Gastroesophageal sphincter (tissue), 3 donors: ENCODE data around the gene IKBKE.

Experiments used
- POLR2A ChIP-seq, 2 donors: fragments of 450-650 bp; IDR thresholded peaks; one replicate each; pipeline ENCODE4 v1.6.1; 2017; ENCODE audit warnings: antibody characterized with exemption in 2 of 2, mild to moderate bottlenecking in 2 of 2, moderate library complexity in 1 of 2
- POLR2AphosphoS5 ChIP-seq: sonication (generic); formaldehyde crosslinking; IDR thresholded peaks from one replicate; pipeline ENCODE4 v1.6.1; 2017; ENCODE audit warnings: antibody characterized with exemption
- TF ChIP-seq, protein P1 (sequence below), 4 experiments: fragments of 200-600 bp in 2 of 4; fragments of 450-650 bp in 2 of 4; sonication (generic) in 1 of 4; IDR thresholded peaks; one replicate each; pipeline ENCODE4 v1.5.1; 2017 to 2019; ENCODE audit warnings: antibody characterized with exemption in 4 of 4, mild to moderate bottlenecking in 2 of 4, moderate library complexity in 2 of 4

DNA sequence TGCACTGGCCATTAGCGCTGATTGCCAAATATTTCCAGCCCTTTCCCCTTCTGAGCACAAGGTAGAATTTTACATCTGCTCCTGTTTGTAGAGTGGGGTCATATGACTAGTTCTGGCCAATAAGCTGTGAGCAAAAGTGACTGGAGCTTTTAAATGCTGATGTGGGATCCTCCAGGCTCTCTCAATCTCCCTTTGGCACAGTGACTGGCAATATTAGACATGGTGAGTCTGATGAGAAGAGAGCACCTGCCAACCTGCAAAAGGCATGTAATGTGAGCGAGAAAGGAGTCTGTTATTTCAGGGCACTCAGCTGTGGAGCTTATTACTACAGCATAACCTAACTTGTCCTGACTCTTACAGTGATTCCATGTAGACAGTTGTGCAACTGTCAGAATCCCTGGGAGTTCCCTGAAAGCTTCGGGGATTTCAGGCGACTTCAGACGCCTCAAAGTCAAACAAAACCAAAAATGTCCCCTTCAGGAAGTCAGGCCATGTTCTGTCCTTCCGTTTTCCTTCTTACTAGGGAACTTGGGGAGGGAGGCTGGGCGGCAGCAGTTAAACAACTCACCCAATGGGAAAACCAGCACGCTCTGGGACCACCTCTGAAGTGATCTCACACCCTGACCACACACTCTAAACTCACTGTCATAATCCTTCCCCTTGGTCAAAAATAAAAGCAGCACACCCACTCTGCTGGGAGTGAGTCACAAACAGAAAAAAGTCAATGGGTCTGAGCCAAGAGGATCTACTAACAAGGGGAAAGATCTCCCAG, 33.5 kb downstream of the IKBKE start:
- TF ChIP-seq, protein P1, sequence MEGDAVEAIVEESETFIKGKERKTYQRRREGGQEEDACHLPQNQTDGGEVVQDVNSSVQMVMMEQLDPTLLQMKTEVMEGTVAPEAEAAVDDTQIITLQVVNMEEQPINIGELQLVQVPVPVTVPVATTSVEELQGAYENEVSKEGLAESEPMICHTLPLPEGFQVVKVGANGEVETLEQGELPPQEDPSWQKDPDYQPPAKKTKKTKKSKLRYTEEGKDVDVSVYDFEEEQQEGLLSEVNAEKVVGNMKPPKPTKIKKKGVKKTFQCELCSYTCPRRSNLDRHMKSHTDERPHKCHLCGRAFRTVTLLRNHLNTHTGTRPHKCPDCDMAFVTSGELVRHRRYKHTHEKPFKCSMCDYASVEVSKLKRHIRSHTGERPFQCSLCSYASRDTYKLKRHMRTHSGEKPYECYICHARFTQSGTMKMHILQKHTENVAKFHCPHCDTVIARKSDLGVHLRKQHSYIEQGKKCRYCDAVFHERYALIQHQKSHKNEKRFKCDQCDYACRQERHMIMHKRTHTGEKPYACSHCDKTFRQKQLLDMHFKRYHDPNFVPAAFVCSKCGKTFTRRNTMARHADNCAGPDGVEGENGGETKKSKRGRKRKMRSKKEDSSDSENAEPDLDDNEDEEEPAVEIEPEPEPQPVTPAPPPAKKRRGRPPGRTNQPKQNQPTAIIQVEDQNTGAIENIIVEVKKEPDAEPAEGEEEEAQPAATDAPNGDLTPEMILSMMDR (IDR thresholded peaks at IDR 0.05) = no peak
- no peak for TF ChIP-seq POLR2A (IDR thresholded peaks at IDR 0.05)
- peak; percentile 62 for TF ChIP-seq POLR2AphosphoS5
